CD4-positive, alpha-beta T cell treated with Interleukin-21 for 1 hour (primary cell): ENCODE results near the gene ISOC2.
A peak's percentile ranks its signal among the peaks of the same experiment; 100 is the strongest.

Experiments
- DNase-seq: peaks from one replicate; pipeline ENCODE4 v3.0.0-alpha.2; 2020

ISOC2 gene

DNA sequence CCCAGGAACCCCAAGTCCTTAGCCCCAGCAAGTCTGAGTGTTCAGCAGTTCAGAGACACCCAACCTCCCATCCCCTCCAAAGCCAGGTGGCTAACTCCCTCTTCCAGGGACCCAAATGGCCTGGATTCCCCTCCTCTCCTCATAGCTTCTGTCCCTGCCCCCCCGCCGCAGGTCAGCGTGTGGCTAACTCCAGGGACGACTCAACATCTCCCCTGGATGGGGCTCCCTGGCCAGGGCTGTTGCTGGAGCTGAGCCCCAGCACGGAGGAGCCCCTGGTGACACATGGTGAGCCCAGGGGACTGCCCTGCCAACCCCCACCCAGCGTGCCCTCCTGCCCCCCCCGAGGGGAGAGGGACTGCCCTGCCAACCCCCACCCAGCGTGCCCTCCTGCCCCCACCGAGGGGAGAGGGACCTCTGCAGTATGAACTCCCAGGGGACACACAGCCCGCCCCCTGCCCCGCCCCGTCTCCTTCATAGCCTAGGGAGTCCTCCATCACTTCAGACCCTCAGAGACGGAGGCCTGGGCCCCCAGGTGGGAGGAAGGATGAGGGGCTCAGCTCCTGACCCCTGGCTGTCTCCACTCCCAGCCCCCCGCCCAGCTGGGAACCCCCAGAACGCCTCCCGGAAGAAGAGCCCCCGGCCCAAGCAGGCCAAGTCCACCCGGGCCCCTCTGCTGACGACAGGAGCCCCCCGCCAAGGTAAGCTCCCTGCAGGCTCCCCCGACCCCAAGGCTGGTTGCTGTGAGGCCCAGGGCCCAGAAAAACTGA is 28.5 kb upstream of the ISOC2 start:
- DNase-seq, result no peak

DNA sequence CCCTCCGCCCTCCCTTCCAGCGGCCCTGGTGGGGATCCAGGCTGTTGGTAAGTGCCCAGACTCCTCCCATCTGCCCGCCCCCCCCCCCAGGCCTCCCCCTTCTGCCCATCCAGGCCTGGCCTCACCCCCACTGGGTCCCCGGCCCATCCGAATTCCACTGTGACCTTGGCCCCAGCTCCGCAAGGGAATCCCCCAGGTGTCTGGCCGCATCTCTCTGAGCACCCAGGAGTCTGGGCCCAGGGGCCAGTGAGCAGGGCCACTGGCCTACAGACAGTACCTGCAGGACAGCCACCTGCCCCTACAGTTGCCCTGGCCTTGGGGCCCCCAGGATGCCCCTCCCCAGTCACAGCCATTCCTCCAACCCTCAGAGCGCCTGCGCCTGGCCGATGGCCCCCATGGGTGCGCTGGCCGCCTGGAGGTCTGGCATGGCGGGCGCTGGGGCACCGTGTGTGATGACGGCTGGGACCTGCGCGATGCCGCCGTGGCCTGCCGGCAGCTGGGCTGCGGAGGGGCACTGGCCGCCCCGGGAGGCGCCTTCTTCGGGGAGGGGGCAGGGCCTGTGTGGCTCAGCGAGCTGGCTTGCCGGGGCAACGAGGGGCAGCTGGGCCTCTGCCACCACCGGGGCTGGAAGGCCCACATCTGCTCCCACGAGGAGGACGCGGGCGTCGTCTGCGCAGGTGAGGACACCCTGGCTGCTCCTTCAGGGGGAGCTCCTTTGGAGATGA is 27.7 kb upstream of the ISOC2 start:
- no peak for DNase-seq

DNA sequence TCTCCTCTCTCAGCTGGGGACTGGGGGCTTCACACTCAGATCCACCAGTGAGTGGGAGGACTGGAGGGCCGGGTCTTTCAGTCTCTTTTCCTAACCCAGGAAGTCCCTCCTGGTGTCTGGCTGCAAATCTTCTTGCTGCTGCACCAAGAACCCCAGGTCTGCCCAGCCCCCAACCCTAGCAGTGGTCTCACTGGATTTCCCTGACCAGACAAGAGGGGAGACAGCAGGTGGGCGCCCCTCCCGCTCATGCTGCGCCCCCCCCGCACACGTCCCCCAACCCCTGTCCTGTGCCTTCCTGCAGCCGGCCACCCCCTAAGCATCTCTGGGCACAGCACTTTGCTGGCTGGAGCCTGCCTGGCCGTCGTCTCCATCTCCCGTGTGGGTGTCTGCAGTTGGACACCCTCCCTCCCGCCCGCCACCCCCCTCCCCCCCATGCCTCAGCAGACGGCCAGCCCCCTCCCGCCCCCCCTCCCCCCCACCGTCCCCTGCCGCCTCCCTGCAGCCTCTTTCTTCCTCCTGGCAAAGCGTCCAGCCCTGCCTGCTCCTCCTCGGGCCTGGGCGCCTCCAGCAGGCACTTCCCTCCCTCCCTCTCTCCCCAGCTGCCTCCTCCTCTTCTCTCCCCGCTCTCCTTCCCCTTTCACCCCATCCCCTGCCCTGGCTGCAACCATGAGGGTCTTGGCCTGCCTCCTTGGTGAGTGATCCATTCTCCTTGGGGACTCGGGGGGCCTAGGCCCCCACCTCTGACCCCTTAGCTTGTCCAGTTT is 26.7 kb upstream of the ISOC2 start, which contains the start of gene SSC5D:
TSS of gene SSC5D (plus strand) at position 513 of the 764 bp plus-strand sequence. CDS start at position 667, 154 bp downstream.
- DNase-seq, result no peak

DNA sequence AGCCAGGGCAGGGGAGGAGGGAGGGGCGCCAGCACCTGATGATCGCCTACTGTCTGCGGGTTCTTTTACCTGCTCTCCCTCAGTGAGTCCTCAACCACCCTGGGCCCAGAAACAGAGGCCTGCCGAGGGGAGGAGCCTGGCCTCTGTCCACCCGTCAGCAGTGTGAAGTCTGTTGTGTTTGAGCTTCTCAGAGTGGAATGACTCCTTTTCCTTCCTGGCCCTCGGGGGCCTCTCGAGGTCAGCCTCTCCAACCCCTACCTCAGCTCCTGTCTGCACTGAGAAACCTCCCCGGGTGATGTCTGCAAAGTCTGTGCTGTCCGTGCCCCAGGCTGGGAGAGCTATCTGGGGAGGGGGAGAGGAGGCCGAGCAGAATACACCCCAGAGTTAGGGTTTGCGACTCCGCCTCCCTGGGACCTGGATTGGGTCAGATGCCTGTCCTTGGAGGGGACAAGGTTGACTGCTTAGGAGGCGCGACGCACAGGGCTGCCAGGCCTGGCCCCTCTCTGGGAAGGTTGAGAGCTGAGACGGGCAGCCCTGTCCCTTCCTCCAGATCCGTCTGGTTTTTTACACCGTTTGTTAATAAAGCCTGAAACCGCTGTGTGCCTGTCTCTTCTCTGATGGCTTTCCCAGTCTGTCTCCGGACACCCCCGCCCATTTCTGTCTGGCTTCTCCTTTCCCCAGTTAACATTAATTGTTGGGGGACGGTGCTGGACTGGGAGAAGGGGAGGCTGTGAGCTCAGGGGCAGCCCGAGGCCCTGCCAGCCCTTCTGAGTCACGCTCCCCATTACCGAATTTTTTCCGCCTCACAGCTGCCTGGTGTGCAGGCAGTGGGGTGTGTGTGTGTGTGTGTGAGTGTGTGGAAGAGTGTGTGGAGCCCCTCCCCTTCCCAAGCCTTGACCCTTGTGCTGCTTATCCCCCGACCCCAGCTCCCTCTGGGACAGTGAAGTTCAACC is 25.8 kb upstream of the ISOC2 start:
- no peak for DNase-seq

DNA sequence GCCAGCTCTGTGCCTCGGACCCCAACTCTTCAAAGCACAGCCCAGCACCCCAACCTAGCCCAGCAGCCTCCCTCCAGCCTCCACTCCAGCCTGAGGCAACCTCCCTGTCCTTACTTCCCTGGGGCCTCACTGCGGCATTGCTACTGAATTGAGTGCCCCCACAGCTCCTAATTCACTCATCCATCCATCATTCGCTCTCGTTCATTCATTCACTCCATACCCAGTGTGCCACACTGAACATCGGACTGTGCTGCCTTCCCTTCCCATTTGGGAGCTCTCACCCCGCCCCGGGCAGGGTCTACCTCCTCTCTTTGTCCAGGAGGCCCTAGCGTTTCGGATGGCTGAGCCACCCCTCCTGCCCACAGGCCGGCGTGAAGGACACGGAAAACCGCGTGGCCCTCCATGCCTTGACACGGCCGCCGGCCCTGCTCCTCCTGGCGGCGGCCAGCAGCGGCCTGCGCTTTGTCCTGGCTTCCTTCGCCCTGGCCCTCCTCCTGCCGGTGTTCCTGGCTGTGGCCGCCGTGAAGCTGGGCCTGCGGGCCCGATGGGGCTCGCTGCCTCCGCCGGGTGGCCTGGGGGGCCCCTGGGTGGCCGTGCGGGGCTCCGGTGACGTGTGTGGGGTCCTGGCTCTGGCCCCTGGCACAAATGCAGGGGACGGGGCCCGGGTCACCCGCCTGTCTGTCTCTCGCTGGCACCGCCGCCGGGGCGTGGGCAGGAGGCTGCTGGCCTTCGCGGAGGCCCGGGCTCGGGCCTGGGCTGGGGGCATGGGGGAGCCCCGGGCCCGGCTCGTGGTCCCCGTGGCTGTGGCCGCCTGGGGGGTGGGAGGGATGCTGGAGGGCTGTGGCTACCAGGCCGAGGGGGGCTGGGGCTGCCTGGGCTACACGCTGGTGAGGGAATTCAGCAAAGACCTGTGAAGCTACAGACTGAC is 24.9 kb upstream of the ISOC2 start:
- DNase-seq, result no peak

DNA sequence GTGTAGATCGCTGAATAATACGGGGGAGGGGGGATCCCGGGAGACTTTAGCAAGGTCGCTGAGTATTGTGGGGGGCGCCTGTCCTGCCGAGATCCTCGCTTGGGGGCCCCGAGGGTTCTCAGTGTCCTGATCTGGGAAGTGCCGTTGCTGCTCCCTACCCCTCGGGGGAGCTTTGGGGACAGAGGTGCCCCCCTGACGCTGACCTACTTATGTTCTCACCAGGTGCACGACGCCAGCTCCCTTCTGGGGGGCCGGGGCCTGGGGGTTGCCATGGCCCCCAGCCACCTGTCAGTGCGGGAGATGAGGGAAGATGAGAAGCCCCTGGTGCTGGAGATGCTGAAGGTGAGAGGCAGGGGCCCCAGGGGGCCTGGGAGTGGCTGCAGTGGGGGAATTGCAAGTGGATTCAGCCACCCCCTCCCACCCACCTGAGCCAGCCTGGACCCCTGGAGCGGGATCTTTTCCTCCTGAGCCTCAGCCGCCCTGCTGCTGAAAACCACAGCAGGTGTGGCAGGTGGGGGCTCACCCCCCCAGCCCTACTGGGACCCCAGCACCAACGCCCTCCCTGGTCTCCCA is 24.1 kb upstream of the ISOC2 start:
- DNase-seq, result no peak

DNA sequence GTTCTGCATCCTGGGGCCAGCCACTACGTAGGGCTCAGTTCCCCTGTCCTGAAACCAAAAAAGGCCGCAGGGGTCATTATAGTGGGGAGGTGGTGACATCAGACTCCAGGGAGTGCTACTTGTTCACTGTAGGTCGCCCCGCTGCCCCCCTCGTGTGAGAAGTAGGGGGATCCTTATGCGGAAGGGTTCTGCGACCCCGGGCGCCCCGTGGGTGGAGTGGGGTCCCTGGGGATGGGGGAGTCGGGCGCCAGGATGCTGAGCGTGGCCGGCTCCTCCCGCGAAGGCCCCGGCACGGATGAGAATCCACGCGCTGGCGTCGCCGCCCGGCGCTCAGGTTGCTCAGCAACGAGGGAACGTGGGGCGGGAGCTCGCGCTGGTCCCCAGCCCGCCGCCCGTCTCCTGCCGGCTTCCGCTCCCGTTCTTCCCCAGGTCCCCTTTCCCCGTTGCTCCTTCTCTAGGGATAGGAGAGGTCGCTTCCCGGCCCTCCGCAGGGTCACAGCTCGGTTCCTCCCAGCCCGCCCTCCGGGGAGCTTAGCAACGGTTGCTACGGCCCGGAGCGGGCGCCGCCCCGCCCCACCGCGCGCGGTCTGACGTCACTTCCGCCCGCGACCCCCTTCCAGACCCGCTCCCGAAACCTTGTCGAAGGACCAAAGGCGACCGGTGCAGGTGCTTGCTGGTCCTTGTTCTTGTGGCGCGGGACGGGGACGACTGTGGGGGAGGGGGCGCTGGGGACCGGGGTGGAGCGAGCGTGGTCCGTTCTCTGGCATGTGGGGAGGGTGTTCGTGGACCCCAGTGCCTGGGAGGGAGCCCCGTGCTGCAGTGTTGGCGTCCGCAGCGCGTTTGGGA is 23.4 kb upstream of the ISOC2 start, which contains the start of gene NAT14:
TSS of gene NAT14 (plus strand) at position 596 of the 846 bp plus-strand sequence. CDS start 521 bp downstream, outside the sequence.
- DNase-seq, result peak; percentile 72

DNA sequence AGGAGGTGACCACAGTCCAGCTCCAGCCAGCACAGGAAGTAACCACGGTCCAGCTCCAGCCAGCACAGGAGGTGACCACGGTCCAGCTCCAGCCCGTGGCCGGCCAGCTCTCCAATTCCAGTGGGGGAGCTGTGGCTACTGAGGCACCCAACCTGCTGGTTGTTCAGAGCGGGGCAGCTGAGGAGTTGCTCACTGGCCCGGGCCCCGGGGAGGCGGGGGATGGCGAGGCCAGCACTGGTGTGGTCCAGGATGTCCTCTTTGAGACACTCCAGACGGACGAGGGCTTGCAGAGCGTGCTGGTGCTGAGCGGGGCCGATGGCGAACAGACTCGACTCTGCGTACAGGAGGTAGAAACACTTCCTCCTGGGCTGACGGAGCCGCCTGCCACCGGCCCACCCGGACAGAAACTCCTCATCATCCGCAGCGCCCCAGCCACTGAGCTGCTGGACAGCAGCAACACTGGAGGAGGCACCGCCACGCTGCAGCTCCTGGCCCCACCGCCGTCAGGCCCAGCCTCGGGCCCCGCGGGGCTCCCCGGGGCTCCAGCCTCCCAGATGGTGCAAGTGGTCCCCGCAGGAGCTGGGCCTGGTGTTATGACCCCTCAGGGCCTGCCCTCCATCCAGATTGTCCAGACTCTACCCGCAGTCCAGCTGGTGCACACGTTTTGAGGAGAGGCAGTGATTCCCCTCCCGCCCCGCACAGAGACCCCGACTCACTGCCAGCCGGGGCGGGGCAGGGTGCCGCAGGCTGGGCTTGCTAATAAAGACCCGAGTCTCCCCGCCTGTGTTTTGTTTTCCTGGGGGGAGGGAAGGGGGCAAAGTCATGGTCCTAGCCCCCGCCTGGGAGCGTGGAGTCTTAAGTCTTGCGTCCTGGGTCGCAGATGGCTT is 22.5 kb upstream of the ISOC2 start:
- no peak for DNase-seq

DNA sequence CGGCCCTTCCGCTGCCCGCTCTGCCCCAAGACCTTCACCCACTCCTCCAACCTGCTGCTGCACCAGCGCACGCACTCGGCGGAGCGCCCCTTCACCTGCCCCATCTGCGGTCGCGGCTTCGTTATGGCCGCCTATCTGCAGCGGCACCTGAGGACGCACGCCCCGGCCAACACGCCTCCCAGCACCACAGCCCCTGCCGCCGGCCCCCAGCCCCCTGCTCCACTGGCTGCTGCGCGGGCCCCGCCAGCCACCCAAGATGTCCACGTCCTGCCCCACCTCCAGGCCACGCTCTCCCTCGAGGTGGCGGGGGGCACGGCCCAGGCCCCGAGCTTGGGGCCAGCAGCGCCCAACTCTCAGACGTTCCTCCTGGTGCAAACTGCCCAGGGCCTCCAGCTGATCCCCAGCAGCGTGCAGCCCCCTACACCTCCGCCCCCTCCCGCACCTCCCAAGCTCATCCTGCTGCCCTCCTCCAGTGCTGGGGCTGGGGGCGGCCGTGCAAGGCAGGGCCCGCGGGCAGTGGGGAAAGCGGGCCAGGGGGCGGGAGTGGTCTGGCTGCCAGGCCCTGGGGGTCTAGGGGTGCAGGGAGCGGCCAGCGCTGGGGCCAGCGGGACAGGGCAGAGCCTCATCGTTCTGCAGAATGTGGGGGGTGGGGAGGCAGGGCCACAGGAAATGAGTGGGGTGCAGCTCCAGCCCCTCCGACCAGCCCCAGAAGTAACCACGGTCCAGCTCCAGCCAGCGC is 21.7 kb upstream of the ISOC2 start:
- DNase-seq, result no peak

DNA sequence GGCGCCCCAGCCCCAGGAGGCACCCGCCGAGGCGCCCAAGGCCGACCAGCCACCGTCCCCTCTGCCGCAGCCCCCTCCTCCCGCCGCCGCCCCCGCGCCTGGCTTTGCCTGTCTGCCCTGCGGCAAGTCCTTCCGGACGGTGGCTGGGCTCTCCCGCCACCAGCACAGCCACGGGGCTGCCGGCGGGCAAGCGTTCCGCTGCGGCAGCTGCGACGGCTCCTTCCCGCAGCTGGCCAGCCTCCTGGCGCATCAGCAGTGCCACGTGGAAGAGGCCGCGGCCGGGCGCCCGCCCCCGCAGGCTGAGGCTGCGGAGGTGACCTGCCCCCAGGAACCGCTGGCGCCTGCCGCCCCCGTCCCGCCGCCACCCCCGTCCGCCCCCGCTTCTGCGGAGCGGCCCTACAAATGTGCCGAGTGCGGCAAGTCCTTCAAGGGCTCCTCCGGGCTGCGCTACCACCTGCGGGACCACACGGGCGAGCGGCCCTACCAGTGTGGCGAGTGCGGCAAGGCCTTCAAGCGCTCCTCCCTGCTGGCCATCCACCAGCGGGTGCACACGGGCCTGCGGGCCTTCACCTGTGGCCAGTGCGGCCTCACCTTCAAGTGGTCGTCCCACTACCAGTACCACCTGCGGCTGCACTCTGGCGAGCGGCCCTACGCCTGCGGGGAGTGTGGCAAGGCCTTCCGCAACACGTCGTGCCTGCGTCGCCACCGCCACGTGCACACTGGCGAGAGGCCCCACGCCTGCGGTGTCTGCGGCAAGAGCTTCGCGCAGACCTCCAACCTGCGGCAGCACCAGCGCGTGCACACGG is 20.9 kb upstream of the ISOC2 start:
- no peak for DNase-seq

DNA sequence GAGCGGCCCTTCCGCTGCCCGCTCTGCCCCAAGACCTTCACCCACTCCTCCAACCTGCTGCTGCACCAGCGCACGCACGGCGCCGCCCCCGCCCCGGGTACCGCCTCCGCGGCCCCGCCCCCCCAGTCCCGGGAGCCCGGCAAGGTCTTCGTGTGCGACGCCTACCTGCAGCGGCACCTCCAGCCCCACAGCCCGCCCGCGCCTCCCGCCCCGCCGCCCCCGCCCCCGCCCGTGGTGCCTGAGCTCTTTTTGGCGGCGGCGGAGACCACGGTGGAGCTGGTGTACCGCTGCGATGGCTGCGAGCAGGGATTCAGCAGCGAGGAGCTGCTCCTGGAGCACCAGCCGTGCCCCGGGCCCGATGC is 20.3 kb upstream of the ISOC2 start:
- DNase-seq, result no peak

DNA sequence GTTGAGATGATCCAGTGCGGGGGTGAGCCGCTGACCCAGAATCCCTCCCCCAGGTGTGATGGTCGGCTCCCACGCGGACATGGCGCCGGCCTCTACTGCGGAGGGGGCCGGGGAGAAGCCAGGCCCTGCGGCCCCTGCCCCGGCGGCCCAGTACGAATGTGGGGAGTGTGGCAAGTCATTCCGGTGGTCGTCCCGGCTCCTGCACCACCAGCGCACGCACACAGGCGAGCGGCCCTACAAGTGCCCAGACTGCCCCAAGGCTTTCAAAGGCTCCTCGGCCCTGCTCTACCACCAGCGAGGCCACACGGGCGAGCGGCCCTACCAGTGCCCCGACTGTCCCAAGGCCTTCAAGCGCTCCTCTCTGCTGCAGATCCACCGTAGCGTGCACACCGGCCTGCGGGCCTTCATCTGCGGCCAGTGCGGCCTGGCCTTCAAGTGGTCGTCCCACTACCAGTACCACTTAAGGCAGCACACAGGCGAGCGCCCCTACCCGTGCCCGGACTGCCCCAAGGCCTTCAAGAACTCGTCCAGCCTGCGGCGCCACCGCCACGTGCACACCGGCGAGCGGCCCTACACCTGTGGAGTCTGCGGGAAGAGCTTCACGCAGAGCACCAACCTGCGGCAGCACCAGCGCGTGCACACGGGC is 19.8 kb upstream of the ISOC2 start:
- no peak for DNase-seq

DNA sequence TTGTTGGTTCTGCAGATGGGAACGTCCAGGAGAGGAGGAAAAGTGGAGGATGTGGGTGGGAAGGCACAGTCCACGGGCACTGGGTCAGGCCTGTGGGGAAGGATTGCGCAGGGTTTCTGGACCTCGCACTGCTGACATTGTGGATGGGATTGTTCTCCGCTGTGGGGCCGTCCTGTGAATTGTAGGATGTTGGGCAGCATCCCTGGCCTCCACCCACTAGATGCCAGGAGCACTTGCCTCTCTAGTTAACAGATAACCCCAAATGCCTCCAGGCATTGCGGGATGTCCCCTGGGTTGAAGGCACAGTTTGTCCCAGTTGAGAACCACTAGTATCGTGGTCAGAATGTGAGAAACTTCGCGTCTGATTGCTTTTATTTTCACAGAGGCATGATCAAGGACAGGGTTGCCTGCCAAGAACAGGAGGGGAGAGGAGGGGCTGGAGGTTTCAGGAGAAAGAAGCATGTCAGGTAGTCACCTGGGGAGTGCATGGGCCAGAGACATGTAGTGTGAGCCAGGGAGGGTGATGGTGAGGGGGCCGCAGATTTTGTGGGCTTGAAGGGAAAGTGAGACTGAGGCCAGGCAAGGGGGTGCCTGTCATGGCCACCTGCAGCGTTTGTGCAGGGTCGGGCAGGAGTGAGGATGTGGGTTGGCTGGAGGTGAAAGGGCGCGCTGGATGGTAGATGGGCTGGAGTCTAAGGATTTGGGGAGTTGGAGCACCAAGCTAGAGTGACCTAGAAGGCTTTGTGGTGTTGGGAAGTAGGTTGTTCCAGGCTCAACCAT is 18.2 kb upstream of the ISOC2 start:
- DNase-seq, result no peak

DNA sequence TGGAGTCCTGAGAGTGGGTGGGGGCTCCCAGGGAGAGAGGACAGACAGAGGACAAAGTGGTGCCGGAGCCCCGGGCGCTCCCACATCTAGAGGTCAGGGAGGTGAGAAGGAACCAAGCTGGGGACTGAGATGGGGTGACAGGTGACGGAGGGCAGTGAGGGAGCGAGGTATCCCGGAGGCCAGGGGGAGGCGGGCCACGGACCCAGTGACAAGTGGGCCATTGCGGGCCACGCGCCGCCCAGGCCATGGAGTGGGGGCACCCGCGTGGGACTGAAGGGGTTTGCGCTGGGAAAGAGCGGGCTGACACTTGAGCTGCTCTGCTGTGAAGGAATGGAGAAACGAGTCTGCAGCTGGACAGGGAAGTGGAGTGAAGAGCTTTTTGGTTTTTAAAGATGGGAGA is 17.6 kb upstream of the ISOC2 start:
- DNase-seq, result no peak

DNA sequence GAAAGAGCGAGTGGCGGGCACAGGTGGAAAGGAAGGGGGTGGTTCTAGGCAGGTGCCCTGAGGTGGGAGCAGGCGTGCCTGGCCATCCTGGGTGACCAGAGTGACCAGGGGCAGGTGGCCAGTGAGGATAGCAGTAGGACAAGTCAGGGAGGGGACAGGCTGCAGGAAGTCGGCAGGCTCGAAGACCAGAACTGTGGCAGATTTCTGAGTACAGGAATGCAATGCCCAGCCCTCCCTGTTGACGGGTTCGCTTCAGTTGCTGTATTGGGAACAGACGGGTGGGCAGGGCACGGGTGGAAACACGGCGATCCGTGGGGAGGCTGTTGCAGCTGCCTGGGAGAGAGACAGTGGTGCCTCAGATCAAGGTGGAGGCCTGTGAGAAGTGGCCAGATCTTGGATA is 16.9 kb upstream of the ISOC2 start:
- DNase-seq, result no peak

DNA sequence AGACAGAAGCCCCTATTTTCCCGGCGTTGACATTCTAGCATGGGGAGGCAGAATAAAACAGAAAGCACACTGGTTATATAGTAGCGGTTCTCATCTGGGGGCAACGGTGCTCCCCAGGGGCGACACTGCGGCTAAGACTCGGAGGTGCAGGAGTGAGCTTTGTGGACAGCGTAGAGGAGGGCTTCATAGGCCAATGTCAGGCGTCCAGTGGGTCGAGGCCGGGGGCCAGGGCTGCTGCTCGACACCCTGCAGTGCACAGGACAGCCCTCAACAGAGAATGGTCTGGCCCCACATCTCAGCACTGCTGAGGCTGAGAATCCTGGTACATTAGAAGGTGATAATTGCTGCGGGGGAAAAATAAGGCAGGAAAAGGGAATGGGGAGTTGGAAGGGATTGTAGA is 16.5 kb upstream of the ISOC2 start:
- no peak for DNase-seq
